Hematopoietic multipotent progenitor cell treated with erythropoietin and hydrocortisone succinate and interleukin-3 and kit ligand, for 8 days (in vitro differentiated cells): ENCODE measurements around the gene SMKR1.
"Not testable (repeated sequence)": the region's sequence is repeated elsewhere in the genome, so short reads cannot be mapped to it uniquely, and the experiment has no call there.

ENCODE experiments used
- DNase-seq: peaks from one replicate; pipeline ENCODE4 v3.0.0-alpha.2; 2015

The SMKR1 gene

DNA sequence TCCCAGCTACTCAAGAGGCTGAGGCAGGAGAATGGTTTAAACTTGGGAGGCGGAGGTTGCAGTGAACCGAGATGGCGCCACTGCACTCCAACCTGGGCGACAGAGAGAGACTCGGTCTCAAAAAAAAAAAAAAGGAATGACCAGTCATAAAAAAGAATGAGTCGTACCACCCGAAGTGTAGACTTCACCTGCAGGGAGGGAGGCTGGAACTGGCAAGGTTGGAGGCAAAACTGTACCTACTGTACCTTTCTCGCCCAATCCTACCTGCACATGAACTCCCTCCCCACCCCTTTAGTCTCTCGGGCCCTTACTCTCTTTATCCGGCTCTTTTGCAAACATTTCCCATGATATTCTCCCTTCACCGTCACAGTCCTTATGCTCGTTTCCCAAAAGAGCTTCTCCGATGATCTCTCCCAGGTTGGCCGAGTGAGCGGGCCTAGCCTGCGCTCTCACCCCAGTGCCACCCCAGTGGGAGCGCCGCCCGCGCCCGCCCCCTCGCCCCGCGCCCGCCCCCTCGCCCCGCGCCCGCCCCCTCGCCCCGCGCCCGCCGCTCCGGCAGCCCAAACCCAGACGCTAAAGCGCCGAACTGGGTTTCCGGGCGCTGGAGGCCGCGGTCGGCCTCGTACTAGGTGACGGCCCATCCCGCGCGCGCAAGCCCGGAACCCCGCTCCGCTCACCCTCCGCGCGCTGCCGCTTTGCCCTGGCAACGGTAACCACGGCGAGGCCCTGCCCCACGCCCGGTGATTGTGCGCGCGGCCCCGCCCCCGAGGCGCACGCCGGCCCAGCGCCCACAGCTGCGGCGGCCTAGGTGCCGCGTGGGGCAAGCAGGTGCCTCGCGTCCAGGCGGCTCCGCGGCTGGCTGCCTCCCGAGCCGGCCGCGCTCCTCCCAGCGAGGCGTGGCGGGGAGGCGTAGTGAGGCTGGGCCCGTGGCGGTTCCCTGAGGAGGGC is at the start of gene SMKR1:
SMKR1 (plus strand) TSS at position 772 of the 948 bp plus-strand sequence. CDS start 294 bp downstream, outside the sequence.
- peak; percentile 63 for DNase-seq

DNA sequence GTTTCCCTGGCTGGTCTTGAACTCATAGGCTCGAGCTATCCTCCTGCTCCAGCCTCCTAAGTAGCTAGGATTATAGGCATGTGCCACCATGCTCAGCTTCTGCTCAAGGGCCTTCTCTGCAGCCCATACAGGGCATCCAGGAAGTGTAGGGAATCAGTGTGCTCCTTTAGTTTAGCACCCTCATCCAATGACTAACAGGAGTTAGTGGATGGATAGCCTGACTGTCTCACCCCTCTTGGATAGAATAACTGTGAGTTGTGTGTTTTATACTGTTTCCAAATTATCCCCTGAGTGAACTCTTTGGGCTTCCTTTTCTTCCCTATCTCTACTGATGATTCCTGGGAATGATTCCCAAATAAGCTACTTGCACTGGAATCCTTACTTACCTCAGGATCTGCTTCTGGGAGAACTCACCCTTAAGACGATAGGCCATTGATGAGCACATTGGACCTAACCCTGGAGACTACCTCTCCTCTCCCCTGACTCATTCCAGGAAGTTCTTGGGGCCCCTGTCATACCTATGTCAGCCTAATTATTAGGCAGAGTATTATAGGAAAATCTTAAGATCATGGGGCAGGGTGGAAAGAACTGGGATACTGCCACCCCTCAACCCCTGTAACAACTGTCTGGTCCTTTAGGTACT is 49.6 kb upstream of the SMKR1 start:
- DNase-seq, result no peak

DNA sequence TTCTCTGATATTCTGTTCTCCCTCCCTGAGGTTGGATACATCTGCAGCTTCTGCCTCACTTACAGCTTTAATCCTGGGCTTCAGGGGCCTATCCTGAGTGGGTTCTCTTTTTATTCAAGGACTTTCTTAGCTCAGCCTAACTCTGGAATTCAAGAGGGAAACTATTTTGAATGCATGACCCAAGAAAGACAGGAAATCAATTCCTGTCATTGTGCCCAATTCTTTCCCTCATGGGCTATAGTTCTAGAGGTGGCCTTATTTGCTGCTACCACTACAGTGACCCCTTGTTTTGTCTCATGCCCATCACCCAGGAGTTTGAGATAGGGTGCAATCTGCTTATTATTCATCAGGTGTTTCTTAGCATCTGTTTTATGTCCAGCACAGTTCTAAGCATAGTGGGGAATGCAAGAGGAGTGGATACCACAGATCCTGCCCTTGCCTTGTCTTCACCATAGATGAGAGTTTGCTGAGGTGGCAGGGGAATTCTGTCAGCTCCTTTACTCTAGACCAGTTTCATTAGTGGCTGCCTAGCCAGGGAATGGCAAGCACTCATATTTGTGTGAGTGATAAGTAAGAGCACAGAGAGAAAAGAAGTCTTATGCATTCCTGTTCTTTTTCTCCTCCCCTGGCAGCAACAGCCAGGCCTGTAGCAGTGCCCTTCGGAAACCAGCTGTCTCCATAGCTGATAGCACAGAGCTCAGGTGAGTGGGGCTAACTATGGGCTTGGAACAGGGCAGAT is 48.7 kb upstream of the SMKR1 start:
- DNase-seq, result no peak

DNA sequence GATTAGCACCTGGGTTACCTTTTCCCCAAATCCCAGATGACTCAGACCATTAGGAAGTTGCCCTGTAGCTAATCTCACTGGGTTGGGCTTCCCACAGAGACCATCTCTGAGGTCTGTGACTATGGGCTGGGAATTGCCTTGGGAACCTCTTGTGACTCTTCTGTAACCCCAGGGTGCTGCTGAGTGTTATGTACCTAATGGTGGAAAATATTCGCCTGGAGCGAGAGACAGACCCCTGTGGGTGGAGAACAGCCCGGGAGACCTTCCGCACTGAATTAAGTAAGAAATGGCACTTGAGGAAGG is 48.1 kb upstream of the SMKR1 start:
- DNase-seq, result no peak

DNA sequence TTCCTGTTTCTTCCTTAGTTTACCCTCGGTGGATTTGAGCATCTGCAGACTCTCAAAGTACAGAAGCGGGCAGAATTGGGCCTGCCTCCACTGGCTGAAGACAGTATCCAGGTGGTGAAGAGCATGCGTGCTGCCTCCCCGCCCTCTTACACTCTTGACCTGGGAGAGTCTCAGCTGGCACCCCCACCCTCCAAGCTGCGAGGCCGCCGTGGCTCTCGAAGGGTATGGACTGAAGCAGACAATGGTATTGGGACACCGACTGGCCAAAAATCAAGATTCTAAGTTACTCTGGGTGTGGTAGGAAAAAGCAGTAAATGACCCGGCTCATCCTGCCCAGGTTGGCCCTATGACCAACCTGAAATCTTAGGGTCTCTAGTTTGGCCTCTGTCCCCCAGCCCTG is 45.9 kb upstream of the SMKR1 start:
- DNase-seq, result no peak

DNA sequence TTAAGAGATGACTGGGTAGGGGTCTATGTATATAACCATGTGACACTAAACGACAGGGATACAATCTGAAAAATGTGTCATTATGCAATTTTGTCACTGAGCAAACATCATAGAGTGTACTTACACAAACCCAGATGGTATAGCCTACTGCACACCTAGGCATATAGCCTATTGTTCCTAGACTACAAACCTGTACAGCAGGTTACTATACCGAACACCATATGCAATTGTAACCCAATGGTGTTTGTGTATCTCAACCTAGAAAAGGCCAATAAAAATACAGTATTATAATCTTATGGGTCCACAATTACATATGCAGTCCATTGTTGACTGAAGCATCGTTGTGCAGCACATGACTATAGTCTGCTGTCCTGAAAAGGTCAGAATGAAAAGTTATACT is 45.2 kb upstream of the SMKR1 start:
- no peak for DNase-seq

DNA sequence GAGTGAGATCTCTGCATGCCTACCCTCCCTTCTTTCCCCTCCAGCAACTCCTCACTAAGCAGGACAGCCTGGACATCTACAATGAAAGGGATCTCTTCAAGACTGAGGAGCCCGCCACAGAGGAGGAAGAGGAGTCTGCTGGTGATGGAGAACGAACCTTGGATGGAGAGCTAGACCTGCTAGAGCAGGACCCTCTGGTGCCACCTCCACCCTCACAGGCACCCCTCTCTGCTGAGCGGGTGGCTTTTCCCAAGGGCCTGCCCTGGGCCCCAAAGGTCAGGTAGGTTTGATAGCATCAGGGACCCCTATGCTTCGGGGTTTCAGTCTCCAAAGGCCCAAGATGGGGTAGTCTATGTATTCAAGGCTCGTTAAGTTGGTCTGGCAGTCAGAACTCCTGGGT is 44.2 kb upstream of the SMKR1 start:
- DNase-seq, result no peak

DNA sequence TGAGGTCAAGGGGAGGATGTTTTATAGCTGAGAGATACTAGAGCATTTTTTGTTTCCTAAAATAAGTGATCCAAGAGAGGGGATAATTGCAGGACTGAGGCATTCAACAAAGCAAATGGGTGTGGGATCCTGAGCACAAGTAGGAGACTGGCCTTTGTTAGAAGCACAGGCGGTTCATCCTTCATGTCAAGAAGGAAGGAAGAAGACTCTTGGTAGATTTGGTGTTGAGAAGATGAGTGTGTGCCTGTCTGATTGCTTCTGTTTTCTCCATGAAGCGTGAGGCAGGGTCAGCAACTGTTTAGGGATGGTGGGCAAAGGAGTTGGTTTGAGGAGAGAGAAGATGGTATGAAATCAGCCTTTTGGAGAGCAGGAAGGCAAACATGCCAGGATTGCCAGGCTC is 40.5 kb upstream of the SMKR1 start:
- no peak for DNase-seq

DNA sequence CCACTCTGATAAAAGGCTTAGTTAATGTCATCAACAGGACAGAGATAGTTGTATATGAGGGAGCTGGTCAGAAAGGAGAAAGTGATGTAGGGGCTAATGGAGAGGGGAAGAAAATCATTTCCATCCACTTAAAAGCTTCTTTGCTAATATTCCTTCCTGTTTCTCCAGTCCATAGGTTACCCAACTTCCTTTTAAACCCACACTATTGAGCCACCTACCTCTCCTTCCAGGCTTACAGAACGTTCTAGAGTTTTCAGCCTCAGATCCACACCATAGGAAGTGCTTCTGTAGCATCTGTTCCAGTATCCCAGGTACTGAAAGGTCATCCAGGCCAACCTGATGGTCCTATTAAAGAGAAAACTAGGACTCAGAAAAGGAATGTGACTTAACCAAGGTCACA is 39.9 kb upstream of the SMKR1 start:
- DNase-seq, result no peak

DNA sequence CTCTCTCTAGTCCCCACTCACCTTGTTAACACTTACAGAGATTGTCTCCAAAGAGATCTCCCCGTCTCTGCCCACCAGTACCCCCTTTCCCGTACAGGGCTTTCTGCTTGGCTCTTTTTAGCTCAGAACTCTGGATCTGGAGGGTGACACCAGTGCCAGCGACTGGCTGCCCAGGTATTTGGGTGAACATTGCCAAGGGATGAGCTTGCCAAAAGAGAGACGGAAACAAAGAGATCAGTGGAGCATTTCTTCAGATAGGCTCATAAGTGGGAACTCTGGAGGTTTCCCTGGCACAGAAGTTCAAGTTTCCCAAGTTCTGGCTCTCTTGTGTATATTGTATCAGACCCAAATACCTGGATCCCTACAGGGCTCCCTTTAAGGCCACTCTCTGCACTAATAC is 38.1 kb upstream of the SMKR1 start:
- DNase-seq, result no peak

DNA sequence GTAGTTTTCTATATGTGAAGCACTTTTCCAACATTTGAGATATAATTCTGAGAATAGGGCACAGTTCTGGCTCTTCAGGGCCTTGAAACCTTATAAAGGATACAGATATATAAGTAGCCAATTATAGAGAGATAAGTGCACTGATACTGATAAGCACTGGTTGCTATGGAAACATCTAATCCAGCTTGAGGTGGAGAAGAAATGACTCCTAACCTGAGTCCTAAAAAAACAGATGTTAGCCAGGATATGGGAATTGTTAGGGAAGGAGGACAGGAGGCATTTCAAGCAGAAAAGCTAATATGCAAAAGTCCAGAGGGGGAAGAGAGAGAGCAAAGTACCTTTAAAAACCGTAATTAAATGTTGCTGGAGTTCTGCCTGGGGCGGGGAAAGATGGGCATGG is 37.3 kb upstream of the SMKR1 start:
- no peak for DNase-seq

DNA sequence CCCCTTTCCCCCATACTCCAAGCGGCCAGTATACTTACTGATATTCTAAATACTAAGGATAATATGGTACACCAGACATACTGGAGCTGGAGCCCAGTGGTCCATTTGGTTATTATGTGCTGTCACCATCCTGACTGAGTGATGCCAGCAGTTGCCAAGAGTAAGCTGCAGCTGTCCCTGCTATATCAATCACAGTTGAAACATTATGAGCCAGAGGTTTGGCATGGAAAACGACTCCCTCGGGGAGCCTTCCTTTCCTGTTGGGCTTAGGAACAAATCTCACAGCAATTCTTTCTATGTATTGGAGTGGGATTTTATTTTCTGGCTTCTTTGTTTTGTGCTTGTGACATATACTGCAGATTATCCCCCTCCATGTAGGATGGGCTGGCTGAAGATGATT is 35.5 kb upstream of the SMKR1 start:
- no peak for DNase-seq

DNA sequence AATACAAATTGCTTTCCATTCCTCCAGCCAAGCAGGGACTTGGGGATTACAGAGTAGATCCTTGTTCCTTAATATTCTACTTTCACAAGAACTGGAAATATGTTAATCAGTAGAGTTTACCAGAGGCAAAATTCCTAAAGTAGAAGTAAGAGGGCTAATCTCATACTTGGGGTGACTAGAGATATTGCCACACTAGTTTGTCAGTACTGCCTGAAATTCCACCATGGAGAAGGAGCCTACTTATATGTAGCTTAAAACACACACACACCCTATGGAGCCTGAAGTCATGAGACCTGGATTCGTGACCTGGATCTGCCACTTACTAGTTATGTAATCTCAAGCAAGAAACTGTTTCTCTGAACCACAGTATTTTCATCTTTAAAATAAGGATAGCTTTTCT is 34.2 kb upstream of the SMKR1 start:
- DNase-seq, result no peak

DNA sequence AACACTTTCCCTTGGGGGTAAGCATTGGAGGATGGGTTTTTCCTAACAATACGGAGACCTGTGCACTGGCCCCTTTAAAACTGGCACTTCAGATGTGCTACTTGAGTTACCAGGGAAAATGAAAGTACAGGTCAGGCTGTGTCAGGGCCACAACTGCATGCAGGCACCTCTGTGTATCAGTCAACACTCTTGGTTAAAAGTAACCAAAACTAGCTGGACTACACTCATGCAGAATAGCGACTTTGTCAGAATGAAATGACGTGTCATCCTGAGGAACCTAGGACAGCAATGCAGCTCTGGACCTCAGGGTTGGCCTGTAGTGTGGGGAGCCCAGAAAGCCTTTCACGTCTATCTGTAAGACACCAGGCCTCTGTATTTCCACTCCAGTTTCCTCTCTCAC is 33.8 kb upstream of the SMKR1 start:
- no peak for DNase-seq

DNA sequence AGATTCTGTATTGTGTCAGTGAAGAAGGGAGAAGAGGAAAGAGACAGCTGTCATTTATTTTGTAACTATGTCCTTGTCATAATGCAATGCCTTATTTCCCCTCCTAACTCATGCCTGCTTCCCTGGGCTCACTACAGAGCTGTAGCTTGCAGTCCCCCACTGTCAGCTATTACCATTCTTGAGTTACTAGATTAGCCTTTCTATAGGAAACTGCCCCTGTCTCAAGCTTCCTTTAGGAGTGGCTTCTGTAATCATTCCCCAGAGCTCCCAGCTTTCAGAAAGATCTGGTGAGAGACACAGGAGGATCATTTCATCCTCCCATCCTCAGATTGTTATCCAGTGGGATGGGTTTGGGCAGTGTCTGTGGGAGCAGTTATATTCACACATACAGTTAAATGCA is 32.4 kb upstream of the SMKR1 start:
- DNase-seq, result no peak

DNA sequence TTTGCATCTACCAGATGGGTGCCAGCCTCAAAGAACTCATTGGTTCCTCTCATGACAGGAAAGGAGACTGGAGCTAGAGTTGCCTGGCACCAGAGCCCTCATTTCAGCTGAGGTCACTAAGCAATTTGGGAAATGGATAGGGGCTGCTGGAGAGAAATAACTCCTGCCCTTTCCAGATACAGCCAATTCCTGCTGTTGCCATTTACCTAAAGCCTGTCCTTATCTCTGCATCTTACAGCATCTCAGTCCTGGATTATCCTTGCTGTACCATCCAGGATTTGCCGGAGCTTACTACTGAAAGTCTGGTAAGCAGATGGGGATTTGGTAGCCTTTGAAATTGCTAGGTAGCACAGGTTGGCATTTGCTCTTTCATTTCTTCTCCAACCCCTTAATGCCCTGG is 31.9 kb upstream of the SMKR1 start:
- DNase-seq, result no peak

DNA sequence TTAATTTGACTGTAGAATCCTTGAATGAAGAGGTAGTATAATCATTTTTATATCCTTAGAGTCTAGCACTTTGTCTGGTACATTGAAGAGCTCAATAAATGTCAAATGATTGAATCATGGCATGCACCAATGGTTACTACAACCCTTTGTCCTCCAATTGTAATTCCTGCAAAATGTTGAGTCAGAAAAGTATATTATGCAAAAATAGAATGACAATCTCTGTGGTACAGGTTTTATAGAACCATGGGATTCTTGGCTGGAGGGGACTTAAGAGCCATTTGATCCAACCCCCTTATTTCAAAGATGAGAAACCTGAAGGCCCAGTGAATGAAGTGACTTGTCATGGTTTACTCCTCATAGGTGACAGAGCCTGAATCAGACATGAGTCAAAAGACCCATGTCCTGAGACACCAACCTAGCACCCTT is 30.9 kb upstream of the SMKR1 start:
- DNase-seq, result no peak

DNA sequence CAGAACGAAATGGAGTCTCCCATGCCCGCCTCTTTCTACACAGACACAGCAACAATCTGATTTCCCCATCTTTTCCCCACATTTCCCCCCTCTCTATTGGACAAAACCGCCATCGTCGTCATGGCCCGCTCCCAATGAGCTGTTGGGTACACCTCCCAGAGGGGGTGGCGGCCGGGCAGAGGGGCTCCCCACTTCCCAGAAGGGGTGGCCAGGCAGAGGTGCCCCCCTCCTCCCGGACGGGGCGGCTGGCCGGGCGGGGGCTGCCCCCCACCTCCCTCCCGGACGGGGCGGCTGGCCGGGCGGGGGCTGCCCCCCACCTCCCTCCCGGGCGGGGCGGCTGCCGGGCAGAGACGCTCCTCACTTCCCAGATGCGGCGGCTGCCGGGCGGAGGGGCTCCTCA is 26.4 kb upstream of the SMKR1 start:
- DNase-seq, result not testable (repeated sequence)

DNA sequence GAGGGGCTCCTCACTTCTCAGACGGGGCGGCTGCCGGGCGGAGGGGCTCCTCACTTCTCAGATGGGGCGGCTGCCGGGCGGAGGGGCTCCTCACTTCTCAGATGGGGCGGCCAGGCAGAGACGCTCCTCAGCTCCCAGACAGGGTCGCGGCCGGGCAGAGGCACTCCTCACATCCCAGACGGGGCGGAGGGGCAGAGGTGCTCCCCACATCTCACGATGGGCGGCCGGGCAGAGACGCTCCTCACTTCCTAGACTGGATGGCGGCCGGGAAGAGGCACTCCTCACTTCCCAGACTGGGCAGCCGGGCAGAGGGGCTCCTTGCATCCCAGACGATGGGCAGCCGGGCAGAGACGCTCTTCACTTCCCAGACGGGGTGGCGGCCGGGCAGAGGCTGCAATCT is 25.9 kb upstream of the SMKR1 start:
- not testable (repeated sequence) for DNase-seq

DNA sequence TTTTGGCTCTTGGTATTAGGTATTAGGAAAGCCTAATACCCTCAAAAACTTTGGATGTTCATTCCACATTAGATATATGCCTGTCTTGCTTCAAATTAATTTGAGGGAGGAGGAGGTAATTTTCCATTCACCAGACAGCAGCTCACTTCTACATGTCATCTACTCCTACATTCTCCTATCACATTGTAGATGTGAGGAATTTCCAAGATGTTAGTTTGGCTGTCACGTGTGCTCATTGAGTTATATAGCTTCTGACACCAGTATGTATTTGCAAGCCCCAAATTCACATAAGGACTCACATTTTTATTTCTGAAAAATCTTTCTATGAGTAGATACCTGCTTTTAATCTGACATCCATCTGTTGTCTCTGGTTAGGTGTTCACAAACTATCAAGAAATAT is 22.5 kb upstream of the SMKR1 start:
- no peak for DNase-seq

DNA sequence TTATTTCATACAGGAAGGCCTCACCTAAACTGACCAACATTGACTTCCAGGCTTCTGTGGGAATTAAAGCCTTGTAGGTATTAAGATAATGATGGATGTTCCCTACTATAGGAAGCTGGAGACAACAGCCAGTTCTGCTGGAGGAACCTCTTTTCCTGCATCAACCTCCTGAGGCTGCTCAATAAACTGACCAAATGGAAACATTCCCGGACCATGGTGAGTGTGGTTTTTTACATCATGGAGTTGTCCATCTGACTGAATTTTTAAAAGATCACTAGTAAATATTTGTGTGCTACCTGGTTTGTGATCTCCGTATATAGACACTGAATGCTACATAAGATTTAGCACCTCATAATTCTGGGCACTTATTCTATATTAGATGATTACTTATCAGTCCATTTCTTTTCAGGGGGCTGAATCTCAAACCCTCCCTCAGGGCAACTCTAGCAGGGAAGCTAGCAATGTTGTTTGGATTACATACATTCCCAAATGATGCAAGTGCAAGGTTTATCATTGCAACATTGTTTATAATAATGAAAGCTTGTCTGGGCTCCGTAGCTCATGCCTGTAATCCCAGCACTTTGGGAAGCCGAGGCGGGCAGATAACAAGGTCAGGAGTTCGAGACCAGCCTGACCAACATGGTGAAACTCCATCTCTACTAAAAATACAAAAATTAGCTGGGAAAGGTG is 21.5 kb upstream of the SMKR1 start:
- DNase-seq, result no peak

DNA sequence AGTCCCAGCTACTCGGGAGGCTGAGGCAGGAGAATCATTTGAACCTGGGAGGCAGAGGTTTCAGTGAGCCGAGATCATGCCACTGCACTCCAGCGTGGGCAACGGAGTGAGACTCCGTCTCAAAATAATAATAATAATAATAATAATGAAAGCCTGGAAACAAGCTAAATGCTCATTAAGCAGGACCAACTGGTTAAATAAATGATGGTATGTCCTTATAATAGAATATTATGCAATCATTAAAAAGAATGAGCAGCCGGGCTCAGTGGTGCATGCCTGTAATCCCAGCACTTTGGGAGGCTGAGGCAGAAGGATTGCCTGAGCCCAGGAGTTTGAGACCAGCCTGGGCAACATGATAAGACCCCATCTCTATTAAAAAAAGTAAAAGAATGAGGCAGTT is 21.0 kb upstream of the SMKR1 start:
- DNase-seq, result not testable (repeated sequence)

DNA sequence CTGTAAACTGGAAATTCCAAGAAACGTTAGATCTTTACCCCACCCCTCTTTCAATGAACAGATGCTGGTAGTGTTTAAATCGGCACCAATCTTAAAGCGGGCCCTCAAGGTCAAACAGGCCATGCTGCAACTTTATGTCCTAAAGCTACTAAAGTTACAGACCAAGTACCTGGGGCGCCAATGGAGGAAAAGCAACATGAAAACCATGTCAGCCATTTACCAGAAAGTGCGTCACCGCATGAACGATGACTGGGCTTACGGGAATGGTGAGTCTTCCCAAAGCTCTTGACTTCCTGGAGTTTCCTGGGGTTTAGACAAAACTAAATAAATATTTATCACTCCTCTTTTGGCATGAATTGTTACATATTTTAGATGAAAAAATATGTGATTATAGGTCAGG is 19.6 kb upstream of the SMKR1 start:
- DNase-seq, result no peak
